ENCODE data around the gene ASCC1. TPM values are rescaled to one million over a fixed set of nuclear protein-coding genes. Genes with fewer than 3 reads are reported as not detected.

ASCC1 gene
- total RNA-seq, 1 donor from 2014 or later = 35.6 TPM

- Mint-ChIP-seq H3K27ac (ENCODE audit: unreplicated experiment) (no peak overlapping the region), H3K27me3 (ENCODE audit: low read depth) (no peaks in the 10 kb centered on the region), H3K4me1 (peaks cover 27% of the 10 kb centered on the region), H3K9me3 (peaks cover 6% of the 10 kb centered on the region), H3K36me3 (ENCODE audit: low read depth) (peaks cover 20% of the 10 kb centered on the region), H3K4me3 (no peak overlapping the region)
- TF ChIP-seq CTCF (conservative IDR thresholded peaks at IDR 0.05) = no peak
- DNase-seq (ENCODE audit: low read depth, low spot score) = no peak
These were observed 94.7 kb downstream of the ASCC1 start for GRCh38 chr10:72121389-72121788.

- Mint-ChIP-seq H3K27me3 (ENCODE audit: low read depth) (no peaks in the 10 kb centered on the region), H3K36me3 (ENCODE audit: low read depth) (peaks cover 24% of the 10 kb centered on the region), H3K4me3 (no peak overlapping the region), H3K9me3 (peaks cover 8% of the 10 kb centered on the region), H3K4me1 (no peaks in the 10 kb centered on the region), H3K27ac (ENCODE audit: unreplicated experiment) (no peak overlapping the region)
- DNase-seq (ENCODE audit: low read depth, low spot score) = no peak
- TF ChIP-seq CTCF (conservative IDR thresholded peaks at IDR 0.05) = no peak
These were observed 99.7 kb downstream of the ASCC1 start for GRCh38 chr10:72116372-72116771.

- Mint-ChIP-seq H3K27me3 (ENCODE audit: low read depth) (no peaks in the 10 kb centered on the region), H3K27ac (ENCODE audit: unreplicated experiment) (no peak overlapping the region), H3K4me3 (no peak overlapping the region), H3K36me3 (ENCODE audit: low read depth) (peaks cover 24% of the 10 kb centered on the region), H3K9me3 (peaks cover 8% of the 10 kb centered on the region), H3K4me1 (peaks cover 4% of the 10 kb centered on the region)
- TF ChIP-seq CTCF (conservative IDR thresholded peaks at IDR 0.05) = no peak
- DNase-seq (ENCODE audit: low read depth, low spot score) = no peak
These were observed 101.2 kb downstream of the ASCC1 start for GRCh38 chr10:72114706-72115450.

- H3K27me3 Mint-ChIP-seq (ENCODE audit: low read depth) = no peaks in the 10 kb centered on the region
- no peaks in the 10 kb centered on the region for H3K9me3 Mint-ChIP-seq
- no peak overlapping the region for H3K27ac Mint-ChIP-seq (ENCODE audit: unreplicated experiment)
- peaks cover 35% of the 10 kb centered on the region for H3K4me1 Mint-ChIP-seq
- no peak for DNase-seq (ENCODE audit: low read depth, low spot score)
- H3K4me3 Mint-ChIP-seq = no peak overlapping the region
- H3K36me3 Mint-ChIP-seq (ENCODE audit: low read depth) = peaks cover 9% of the 10 kb centered on the region
- TF ChIP-seq CTCF (conservative IDR thresholded peaks at IDR 0.05) = no peak
These were observed 105.2 kb downstream of the ASCC1 start for GRCh38 chr10:72110673-72111401.

- no peaks in the 10 kb centered on the region for H3K36me3 Mint-ChIP-seq (ENCODE audit: low read depth)
- no peaks in the 10 kb centered on the region for H3K27me3 Mint-ChIP-seq (ENCODE audit: low read depth)
- no peak overlapping the region for H3K27ac Mint-ChIP-seq (ENCODE audit: unreplicated experiment)
- H3K4me3 Mint-ChIP-seq = no peak overlapping the region
- no peak for TF ChIP-seq CTCF (conservative IDR thresholded peaks at IDR 0.05)
- H3K9me3 Mint-ChIP-seq = no peaks in the 10 kb centered on the region
- DNase-seq (ENCODE audit: low read depth, low spot score) = no peak
- peaks cover 46% of the 10 kb centered on the region for H3K4me1 Mint-ChIP-seq
These were observed 106.4 kb downstream of the ASCC1 start for GRCh38 chr10:72109636-72110157.

All from neural crest cell (in vitro differentiated cells).